DMS114 treated with DMSO at 0.1 percent for 48 hours (cell line): ENCODE data around the gene CWC27.

Experiments used
- DNase-seq: peaks from one replicate; lab custom pipeline; 2025; ENCODE audit not compliant: unreplicated experiment; lab: John Stamatoyannopoulos, UW

Gene CWC27

GRCh38 chr5:65062469-65063083 lies 293.8 kb downstream of the CWC27 start:
- no peak for DNase-seq

- no peak for DNase-seq
These were observed 296.3 kb downstream of the CWC27 start for GRCh38 chr5:65065001-65065511.

- DNase-seq = no peak
These were observed 297.8 kb downstream of the CWC27 start for GRCh38 chr5:65066387-65067146.

GRCh38 chr5:65067147-65067506 lies 298.4 kb downstream of the CWC27 start:
- DNase-seq = no peak
